NCI-H446 treated with DMSO at 0.1 percent for 48 hours (cell line): ENCODE results near the gene ALPP.
"Not testable (repeated sequence)": the region's sequence is repeated elsewhere in the genome, so short reads cannot be mapped to it uniquely, and the experiment has no call there.

Experiments
- DNase-seq: peaks from one replicate; lab custom pipeline; 2025; lab: John Stamatoyannopoulos, UW

Gene ALPP

DNA sequence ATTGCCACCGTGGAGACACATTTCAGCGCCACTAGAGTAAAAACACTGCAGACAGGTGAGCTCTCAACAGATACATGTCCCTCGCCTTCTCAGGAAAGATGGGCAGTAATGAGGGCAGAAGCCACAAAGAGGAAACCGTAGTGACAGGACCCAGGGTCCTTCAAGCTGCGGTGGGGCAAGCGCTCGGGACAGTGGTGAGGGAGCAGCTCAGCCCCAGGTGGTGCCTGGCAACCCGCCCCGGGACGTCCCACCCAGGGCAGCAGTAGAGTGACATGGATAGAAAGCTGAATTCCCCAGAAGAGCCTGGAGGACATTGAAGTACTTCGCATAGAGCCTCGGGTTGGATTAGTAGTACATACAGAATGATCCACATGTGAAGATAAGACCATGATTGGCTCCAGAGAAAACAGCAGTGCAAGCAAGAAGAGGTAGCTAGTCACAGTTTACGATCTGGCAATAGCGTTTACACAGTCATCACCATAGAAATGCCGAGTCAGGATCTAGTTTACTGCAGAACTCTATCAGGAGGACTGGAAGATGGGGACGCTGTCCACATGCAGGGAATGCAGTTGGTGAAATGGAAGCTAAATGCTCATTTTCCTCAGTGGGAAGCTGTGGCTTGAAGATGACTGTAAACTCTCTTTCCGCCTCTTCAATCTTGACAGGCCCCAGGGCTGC lies 37.4 kb upstream of the ALPP start:
- no peak for DNase-seq

DNA sequence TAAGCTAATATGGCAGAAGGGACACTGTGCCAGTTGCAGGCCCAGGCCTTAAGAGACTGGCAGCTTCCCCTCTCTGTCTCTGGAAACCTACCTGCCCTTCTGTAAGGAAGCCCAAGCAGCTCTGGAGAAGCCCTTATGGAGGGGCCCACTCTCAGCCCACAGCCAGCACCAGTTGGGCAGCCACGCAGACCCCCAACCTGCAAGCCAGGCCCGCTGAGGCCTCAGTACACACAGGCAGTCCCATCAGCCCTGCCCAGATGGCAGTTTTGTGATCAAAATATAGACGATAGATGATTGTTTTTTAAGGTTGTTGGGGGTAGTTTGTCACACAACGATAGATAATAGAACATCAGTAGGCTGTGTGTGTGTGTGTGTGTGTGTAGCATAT lies 36.8 kb upstream of the ALPP start:
- DNase-seq = no peak

DNA sequence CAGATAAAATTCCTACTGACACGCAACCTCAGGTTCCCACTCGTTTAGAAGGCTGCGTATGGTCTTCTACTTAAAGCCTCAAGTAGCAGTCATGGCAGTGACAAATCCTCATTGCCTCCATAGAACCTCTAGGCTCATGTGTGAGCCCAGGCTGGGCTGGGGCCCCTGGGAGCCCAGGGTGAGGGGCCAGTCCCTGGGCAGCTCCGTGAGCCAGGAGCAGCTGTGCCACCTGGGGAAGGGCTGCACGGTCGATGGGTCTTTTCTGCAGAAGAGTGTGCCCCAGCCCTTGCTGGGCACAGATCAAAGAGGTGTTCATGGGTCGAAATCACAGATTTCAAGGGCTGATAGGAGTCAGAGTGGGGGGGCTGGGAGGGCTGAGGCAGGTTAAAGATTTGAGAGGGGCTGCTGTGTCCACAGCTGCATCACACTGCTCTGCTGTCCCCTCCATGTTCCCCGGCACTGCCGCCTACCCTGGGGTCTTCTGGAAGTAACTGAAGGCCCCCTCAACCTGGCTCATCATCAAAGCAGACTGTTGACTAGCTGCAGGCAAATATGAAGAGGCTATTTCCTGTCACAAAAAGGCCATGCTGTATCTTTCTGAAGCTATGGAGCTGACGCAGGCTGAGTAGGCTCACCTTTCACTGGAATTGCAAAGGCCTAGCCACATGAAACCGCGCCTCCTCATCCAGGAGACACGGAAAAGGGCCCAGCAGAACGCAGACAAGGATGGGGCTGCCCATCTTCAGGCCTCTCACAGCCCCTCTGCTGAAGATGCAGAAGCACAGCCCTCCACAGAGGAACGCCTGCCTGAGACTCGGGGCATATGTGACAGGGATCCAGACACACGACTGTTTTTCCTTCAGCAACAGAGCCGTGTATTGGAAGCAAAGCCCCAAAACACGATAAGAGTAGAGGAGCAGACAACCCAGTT lies 35.7 kb upstream of the ALPP start:
- no peak for DNase-seq

DNA sequence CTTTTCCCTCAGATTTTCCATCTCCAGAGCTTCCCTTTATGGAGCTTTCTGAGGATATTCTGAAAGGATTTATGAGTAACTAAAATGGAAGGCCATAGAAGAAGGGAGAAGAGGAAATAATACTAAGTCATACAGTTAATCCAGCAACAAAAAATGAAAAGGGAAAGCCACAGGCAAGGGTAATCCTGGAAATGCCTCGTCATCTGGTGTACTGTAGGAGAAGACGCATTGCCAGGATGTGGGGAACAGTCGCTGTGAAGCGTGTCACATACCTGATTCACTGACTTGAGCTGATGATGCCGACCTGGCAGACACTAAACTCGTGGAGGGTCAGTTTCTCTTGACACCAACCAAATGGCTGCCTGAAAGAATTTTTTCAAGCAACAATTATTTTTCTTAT lies 34.7 kb upstream of the ALPP start:
- no peak for DNase-seq

DNA sequence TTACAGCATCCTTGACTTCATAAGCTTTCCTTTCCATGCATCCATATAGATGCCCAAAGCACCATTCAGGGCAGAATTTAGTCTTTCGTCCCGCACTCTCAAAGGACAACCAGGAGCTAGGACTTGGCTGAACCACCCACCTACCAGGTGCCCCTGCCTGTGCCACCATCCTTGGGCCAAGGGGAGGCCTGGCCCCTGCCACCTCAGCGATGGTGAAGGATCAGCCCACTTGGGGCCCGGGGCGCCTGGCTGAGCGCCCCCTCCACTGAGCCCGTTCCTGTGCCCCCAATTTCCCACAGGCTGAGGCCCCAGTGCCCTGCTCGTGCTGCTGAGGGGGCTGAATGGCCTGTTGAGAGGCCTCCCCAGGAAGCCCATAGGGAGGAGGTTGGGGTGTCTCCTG lies 33.3 kb upstream of the ALPP start:
- DNase-seq = no peak

- DNase-seq = no peak
Observed at GRCh38 chr2:232347369-232347768, 31.2 kb upstream of the ALPP start.

DNA sequence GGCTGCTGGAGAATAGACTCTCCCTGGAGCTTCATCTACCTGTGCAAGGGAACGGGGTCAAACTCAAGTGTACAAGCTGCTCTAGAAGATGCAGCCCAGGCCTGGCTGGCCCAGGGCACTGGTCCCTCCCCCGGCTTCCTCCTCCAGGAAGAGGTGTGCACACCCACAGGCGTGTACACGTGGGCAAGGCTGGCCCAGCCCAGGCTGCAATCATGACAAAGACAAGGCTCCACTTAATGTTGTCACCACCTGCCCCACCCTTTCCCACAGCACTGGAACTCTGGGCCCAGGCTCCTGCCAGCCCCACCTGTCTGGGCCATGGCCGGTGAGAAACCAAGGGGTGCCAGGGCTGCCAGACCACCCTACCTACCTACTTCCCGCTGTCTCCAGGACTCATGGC lies 29.6 kb upstream of the ALPP start:
- DNase-seq = no peak

- DNase-seq = no peak
Observed at GRCh38 chr2:232349546-232349945, 29.0 kb upstream of the ALPP start.

DNA sequence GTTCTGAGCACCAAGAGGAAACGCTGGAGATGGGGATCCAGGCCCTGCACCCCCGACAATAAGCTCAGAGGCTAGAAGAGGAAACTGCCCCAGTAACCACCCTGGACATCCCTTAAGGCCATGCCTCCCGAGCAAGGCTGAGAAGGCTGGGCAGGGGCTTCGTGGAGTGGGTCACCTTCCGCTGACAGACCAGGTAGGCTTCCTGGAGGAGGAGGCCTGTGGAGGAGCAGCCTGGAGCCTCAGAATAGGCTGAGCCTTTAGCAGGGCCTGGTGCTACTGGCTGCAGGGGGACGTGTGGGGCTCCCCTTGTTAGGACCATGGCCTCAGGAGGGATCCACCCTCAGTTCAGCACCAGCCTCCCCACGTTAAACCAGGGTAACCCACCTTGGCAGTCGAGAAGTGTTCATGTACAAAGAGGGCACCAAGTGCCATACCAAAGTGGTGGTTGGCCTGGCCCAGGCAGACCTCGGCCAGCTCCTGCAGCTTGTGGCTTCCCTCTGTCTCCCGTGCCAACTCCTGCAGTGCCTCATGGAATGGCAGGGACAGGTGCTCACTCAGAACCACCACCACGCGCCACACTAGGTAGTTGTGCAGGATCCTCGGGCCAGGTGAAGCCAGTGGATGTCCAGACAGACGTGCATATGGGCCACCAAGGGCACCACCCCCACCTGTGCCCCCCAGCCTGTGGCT lies 28.5 kb upstream of the ALPP start:
- no peak for DNase-seq

DNA sequence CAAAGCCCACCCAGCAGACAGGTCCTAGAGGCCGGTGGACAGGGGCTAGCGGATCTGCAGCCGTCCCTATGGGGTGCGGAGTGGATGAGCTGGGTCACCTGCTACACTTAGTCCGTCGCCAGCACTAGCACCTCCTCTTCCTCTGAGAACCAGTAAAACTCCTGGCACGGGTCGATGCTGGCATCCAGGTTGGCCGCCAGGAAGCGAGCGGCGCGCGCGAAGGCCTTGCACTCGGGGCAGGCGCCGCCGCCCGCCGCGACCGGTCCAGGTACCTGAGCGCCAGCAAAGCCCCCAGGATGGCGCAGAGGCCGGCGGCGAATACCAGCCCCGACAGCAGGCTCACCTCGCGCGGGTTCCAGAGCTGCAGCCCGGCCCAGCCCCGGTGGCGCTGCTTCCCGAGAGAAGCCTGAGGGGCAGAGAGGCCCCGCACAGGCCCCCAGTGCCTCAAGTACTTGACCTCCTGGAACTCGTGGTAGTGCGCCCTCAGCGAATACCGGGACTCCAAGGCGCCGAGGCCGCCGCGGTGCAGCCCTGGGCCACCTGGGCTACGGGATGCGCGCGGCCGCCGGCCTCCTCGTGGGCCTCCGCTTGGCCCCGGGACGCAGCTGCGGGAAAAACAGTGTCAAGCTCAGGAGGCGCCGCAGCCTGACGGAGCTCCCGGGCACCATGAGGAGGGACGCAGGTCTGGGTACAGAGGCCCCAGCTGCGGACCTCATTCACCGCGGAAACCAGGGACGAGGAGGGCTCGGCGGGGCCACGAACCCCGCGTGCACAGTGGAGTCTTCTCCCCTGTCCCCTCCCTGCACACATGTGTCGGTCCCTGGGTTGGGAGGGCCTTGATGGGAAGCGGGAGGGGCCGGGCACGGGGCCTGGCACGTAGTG lies 27.5 kb upstream of the ALPP start:
- DNase-seq = no peak

- DNase-seq = no peak
Observed at GRCh38 chr2:232351686-232352510, 26.7 kb upstream of the ALPP start.

DNA sequence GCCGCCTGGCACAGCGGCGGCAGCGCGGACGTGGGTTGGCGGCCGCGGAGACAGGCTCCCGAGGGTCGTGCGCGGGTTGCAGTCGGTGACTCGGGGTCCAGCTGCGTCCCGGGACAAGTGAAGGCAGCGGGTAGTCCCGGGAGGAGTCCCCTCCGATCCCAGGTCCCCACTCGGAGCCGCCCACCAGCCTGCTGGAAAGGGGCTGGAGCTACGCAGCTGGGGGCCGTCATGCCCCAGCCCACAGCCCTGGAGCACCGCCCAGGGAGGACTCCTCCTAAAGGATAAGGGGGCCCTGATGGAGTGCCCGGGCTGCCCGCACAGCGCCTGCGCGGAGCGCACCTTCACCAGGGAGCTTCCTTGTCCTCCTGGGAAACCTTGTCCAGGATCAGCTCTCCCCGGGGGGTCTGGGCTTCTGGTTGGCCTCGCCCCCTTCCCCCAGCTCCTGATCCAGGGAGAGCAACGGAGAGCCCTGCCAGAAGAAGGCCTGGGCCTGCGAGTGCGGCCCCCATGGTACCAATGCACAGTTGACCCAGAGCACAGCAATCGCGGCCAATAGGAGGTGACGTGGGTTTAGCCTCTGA lies 25.9 kb upstream of the ALPP start:
- no peak for DNase-seq

- no peak for DNase-seq
Observed at GRCh38 chr2:232353096-232353495, 25.5 kb upstream of the ALPP start.

GRCh38 chr2:232353660-232354059 lies 24.9 kb upstream of the ALPP start:
- DNase-seq = no peak

- no peak for DNase-seq
Observed at GRCh38 chr2:232354069-232354468, 24.5 kb upstream of the ALPP start.

GRCh38 chr2:232361646-232362045 lies 16.9 kb upstream of the ALPP start:
- DNase-seq = no peak

- no peak for DNase-seq
Observed at GRCh38 chr2:232362174-232362900, 16.2 kb upstream of the ALPP start.

- DNase-seq = not testable (repeated sequence)
Observed at GRCh38 chr2:232363064-232363783, 15.3 kb upstream of the ALPP start.
